HEK293 (cell line): ENCODE results near the gene PTPRG.

ENCODE experiments used
- CTCF ChIP-seq: fragments of 450-650 bp; formaldehyde crosslinking; IDR thresholded peaks from 2 replicates; pipeline ENCODE4 v1.5.1; 2016; ENCODE audit warnings: missing biosample characterization, missing genetic modification characterization
- PBX3 ChIP-seq: sonication (generic); formaldehyde crosslinking; IDR thresholded peaks from 2 replicates; pipeline ENCODE4 v1.8.1; 2022; ENCODE audit warnings: mild to moderate bottlenecking, moderate library complexity, missing genetic modification reagents
- ZBTB20 ChIP-seq: fragments of 450-650 bp; formaldehyde crosslinking; IDR thresholded peaks from 2 replicates; pipeline ENCODE4 v1.5.1; 2016; ENCODE audit warnings: missing biosample characterization, missing genetic modification characterization
- ZBTB8A ChIP-seq: fragments of 450-650 bp; formaldehyde crosslinking; IDR thresholded peaks from 2 replicates; pipeline ENCODE4 v1.5.1; 2016; ENCODE audit warnings: missing biosample characterization, missing genetic modification characterization
- ZNF221 ChIP-seq: fragments of 450-650 bp; formaldehyde crosslinking; IDR thresholded peaks from 2 replicates; pipeline ENCODE4 v1.5.1; 2017; ENCODE audit warnings: missing biosample characterization, missing genetic modification characterization, borderline replicate concordance

GRCh38 chr3:62332017-62332416 is 770.6 kb downstream of the PTPRG start:
- TF ChIP-seq CTCF, result no peak
- TF ChIP-seq PBX3 (CRISPR knock-in tag), result no peak
- TF ChIP-seq ZBTB8A, result no peak
- no peak for TF ChIP-seq ZNF221 (tag by site-specific recombination)
- no peak for TF ChIP-seq ZBTB20 (tag by site-specific recombination)
